ENCODE results near the gene NOC2L.

GRCh38 chr1:924656-925560, 34.1 kb downstream of the NOC2L start:
- no peak; the same call in 1 of the 2 replicates for TF ChIP-seq REST (IDR thresholded peaks at IDR 0.05; ENCODE audit: low read depth)
- no peak for TF ChIP-seq EP300 (IDR thresholded peaks at IDR 0.05; ENCODE audit: borderline replicate concordance)
- no peak for TF ChIP-seq RAD21 (IDR thresholded peaks at IDR 0.05; ENCODE audit: low read depth)
- 0 out of 2 replicates have a peak, but pooled peaks have one; percentile 44 for TF ChIP-seq MAX (IDR thresholded peaks at IDR 0.05)
- TF ChIP-seq YY1 (IDR thresholded peaks at IDR 0.05; ENCODE audit: low read depth) = no peak
